Endothelial cell of umbilical vein (primary cell): ENCODE measurements around the gene BTG1. TPM values are rescaled to one million over a fixed set of nuclear protein-coding genes. Genes with fewer than 3 reads are reported as not detected.
"Not testable (repeated sequence)": the region's sequence is repeated elsewhere in the genome, so short reads cannot be mapped to it uniquely, and the experiment has no call there.

Source experiments
- BruUV-seq: library from RNA; stranded (reverse); fragments of 400-500 nt; replicated peaks from 2 replicates; lab custom pipeline; 2021; lab: Mats Ljungman, UMichigan
- CTCF ChIA-PET: fragments of 300-600, 350-600 bp; sonication (Branson Sonifier 250); formaldehyde crosslinking; loops from one replicate; lab custom pipeline; 2021; ENCODE audit warnings: antibody characterized with exemption, inconsistent platforms; lab: Charles Lee
- POLR2A ChIA-PET: fragments of 300-600, 350-600 bp; sonication (Branson Sonifier 250); formaldehyde crosslinking; loops from one replicate; lab custom pipeline; 2021; ENCODE audit warnings: antibody characterized with exemption, inconsistent platforms; lab: Charles Lee
- DNase-seq: peaks from one replicate; pipeline ENCODE4 v3.0.0-alpha.2; 2011; ENCODE audit warnings: low read depth, low spot score
- FAIRE-seq: peaks from 2 replicates; lab custom pipeline; 2011; peaks lifted over from hg19 to GRCh38; lab: Jason Lieb, UNC
- H2AFZ ChIP-seq: 2 replicates; pipeline ENCODE4 v1.6.0; 2012; ENCODE audit warnings: low read depth, low read length, control low read depth, inconsistent platforms
- H3K27ac ChIP-seq: 2 replicates; pipeline ENCODE4 v1.5.1; 2011; ENCODE audit warnings: low read depth, mild to moderate bottlenecking, control low read depth, low read length, moderate library complexity; ENCODE audit not compliant: insufficient read depth
- H3K27me3 ChIP-seq, 2 experiments: 2 replicates each; pipeline versions ENCODE4 v1.6.0 to v1.6.1; 2011; ENCODE audit warnings: low read length in 2 of 2, mixed read lengths in 1 of 2; ENCODE audit not compliant: control insufficient read depth in 2 of 2, insufficient read depth in 2 of 2
- H3K36me3 ChIP-seq, 2 experiments: 2 replicates in 1 of 2; 3 replicates in 1 of 2; pipeline ENCODE4 v1.5.1; 2011; ENCODE audit warnings: low read length in 2 of 2, mild to moderate bottlenecking in 1 of 2, moderate library complexity in 1 of 2; ENCODE audit not compliant: control insufficient read depth in 2 of 2, insufficient read depth in 2 of 2; ENCODE audit errors: extremely low read depth in 1 of 2
- H3K4me1 ChIP-seq: 3 replicates; pipeline ENCODE4 v1.5.1; 2011; ENCODE audit warnings: mild to moderate bottlenecking, low read length; ENCODE audit not compliant: control insufficient read depth, insufficient read depth; ENCODE audit errors: extremely low read depth
- H3K4me2 ChIP-seq: 2 replicates; pipeline ENCODE4 v1.6.1; 2011; ENCODE audit warnings: low read length, control low read depth, mixed read lengths; ENCODE audit not compliant: insufficient read depth
- H3K4me3 ChIP-seq, 3 experiments: fragments of 200-600 bp in 1 of 3; sonication (generic), shearing (Covaris generic) in 1 of 3; replicated peaks in 1 of 3; 2 replicates each; pipeline ENCODE4 v1.5.1; 2011 to 2016; ENCODE audit warnings: control low read depth in 3 of 3, low read length in 3 of 3, mild to moderate bottlenecking in 2 of 3, inconsistent platforms in 1 of 3, low read depth in 1 of 3, moderate library complexity in 1 of 3; ENCODE audit not compliant: insufficient read depth in 1 of 3
- H3K79me2 ChIP-seq: 2 replicates; pipeline ENCODE4 v1.6.0; 2012; ENCODE audit warnings: low read length, inconsistent platforms; ENCODE audit not compliant: control insufficient read depth, insufficient read depth
- H3K9ac ChIP-seq: replicated peaks from 2 replicates; pipeline ENCODE3; 2011; ENCODE audit warnings: low read length, control low read depth; ENCODE audit not compliant: insufficient read depth; ENCODE audit errors: extremely low read depth
- H3K9me1 ChIP-seq: replicated peaks from 3 replicates; pipeline ENCODE4 v1.6.0; 2011; ENCODE audit warnings: mild to moderate bottlenecking, low read length; ENCODE audit not compliant: control insufficient read depth, insufficient read depth; ENCODE audit errors: extremely low read depth
- H3K9me3 ChIP-seq: replicated peaks from 2 replicates; pipeline ENCODE4 v1.5.1; 2012; ENCODE audit warnings: low read length, inconsistent platforms; ENCODE audit not compliant: control insufficient read depth, insufficient read depth
- H4K20me1 ChIP-seq: replicated peaks from 2 replicates; pipeline ENCODE3; 2011; ENCODE audit warnings: mild to moderate bottlenecking, low read length; ENCODE audit not compliant: control insufficient read depth, insufficient read depth; ENCODE audit errors: extremely low read depth
- EZH2 ChIP-seq: IDR thresholded peaks from 2 replicates; pipeline ENCODE4 v1.6.1; 2012; ENCODE audit warnings: borderline replicate concordance, low read depth, mild to moderate bottlenecking, moderate library complexity, low read length, inconsistent platforms; ENCODE audit not compliant: severe bottlenecking
- FOS ChIP-seq: IDR thresholded peaks from 2 replicates; pipeline ENCODE4 v1.6.1; 2011; ENCODE audit warnings: mild to moderate bottlenecking, low read length, moderate library complexity, borderline replicate concordance; ENCODE audit not compliant: insufficient read depth
- POLR2A ChIP-seq: IDR thresholded peaks from 2 replicates; pipeline ENCODE4 v1.6.1; 2012; ENCODE audit warnings: low read depth, mild to moderate bottlenecking, control low read depth, low read length
- POLR2AphosphoS5 ChIP-seq: IDR thresholded peaks from 2 replicates; pipeline ENCODE4 v1.6.1; 2012; ENCODE audit warnings: low read depth, mild to moderate bottlenecking, control low read depth, low read length, moderate library complexity; ENCODE audit not compliant: insufficient read depth
- dilution Hi-C: fragments of 300-500 bp; cut with MboI; formaldehyde crosslinking; loops from one replicate; pipeline ENCODE4 v1.15.0; 2019; ENCODE audit warnings: low sequenced_read_pairs; ENCODE audit not compliant: extremely low pct_ligation_motif_present
- intact Hi-C: fragments of 100-400 bp; cut with micrococcal nuclease; formaldehyde crosslinking; loops from one replicate; pipeline ENCODE4 v1.10.0; 2022
- polyA plus RNA-seq, 4 experiments: library from polyadenylated mRNA; depleted of rRNA in 3 of 4; stranded (reverse) in 3 of 4; unstranded in 1 of 4; fragments of >200 nt; gene quantifications; 2 replicates each; pipeline versions ENCODE4 v1.2.1 to v1.2.3, GENCODE V29; 2011 to 2012; ENCODE audit warnings: missing spikeins in 1 of 4
- total RNA-seq: library from RNA; stranded (reverse); gene quantifications from 2 replicates; pipeline ENCODE4 v1.2.3, GENCODE V29; 2021
- TF ChIP-seq, protein P1 (sequence below), 2 donors: IDR thresholded peaks; 1 replicate in 1 of 2; 2 replicates in 1 of 2; pipeline ENCODE4 v1.5.1; 2011; ENCODE audit warnings: low read length in 2 of 2, mild to moderate bottlenecking in 2 of 2, moderate library complexity in 2 of 2, control low read depth in 1 of 2, inconsistent platforms in 1 of 2, low read depth in 1 of 2; ENCODE audit not compliant: insufficient read depth in 1 of 2; ENCODE audit errors: extremely low read depth in 1 of 2

The BTG1 gene
- total and polyA plus RNA-seq, 2 donors (not counting 3 experiments of a cell fraction or from before 2014, with no cell fraction given), result 42.8 to 104 TPM

DNA sequence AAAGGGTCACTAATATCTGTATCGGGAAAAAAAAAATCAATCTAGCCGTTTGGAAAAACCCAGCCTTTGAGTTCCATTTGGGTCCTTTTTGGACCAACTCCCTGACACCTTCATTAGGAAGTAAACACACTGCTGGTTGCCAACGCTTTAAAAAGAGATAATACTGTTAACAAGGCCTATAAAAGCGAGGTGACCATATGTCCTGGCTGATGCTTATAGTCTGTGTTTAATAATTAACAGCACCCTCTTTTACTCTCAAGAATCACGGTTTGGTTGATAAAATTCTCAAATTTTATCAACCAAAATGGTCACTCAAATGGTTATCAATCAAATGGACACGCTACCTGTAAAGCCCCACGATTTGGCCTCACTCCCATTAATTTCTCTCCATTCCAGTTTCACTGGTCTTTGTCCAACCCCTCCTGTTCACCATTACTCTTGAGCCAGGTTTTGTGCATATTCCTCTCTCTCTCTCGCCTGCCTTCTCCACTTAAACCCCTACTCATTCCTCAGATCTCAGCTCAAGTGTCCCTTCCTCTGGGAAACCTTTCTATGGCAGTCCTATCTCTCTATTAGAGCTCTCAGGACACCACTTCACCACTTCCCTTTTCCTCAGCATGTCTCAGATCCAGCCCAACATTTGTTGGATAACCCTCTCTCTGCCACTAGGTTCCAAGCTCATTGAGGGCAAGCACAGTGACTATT lies 9.5 kb downstream of the BTG1 start:
- ChIA-PET CTCF (interaction anchor here (1.1 to 2.8 kb wide), 5 partner anchors 145 to 754 kb away, joined by 3 to 28 read pairs (median 4); no protein-coding TSS in a partner anchor), POLR2A (interaction anchor here (6.0 kb wide), 1 partner anchor 9 kb away, joined by 55 read pairs; the partner anchor contains the start of gene BTG1)
- H3K9me3 ChIP-seq, result no peaks in the 10 kb centered on the region
- no TSS peak for BruUV-seq
- H2AFZ ChIP-seq, result no peak overlapping the region
- dilution Hi-C loops, result no loop called here
- no peaks in the 10 kb centered on the region for H3K27me3 ChIP-seq
- no peak overlapping the region for H3K9ac ChIP-seq
- intact Hi-C loops, result loop anchor here (2.0 kb wide), 1 partner anchor 39 kb away; no protein-coding TSS in a partner anchor
- H3K27ac ChIP-seq, result no peak overlapping the region
- no peak for DNase-seq
- peaks cover 89% of the 10 kb centered on the region for H3K79me2 ChIP-seq
- H3K4me1 ChIP-seq, result peaks cover 57% of the 10 kb centered on the region
- no peak overlapping the region for H3K4me2 ChIP-seq
- peaks cover 0 to 2% of the 10 kb centered on the region in 2 experiments for H3K36me3 ChIP-seq
- H4K20me1 ChIP-seq, result peaks cover 2% of the 10 kb centered on the region
- no peak for FAIRE-seq
- no peaks in the 10 kb centered on the region for H3K9me1 ChIP-seq
- no peak overlapping the region for H3K4me3 ChIP-seq
- no peak for TF ChIP-seq EZH2
- TF ChIP-seq, protein P1, sequence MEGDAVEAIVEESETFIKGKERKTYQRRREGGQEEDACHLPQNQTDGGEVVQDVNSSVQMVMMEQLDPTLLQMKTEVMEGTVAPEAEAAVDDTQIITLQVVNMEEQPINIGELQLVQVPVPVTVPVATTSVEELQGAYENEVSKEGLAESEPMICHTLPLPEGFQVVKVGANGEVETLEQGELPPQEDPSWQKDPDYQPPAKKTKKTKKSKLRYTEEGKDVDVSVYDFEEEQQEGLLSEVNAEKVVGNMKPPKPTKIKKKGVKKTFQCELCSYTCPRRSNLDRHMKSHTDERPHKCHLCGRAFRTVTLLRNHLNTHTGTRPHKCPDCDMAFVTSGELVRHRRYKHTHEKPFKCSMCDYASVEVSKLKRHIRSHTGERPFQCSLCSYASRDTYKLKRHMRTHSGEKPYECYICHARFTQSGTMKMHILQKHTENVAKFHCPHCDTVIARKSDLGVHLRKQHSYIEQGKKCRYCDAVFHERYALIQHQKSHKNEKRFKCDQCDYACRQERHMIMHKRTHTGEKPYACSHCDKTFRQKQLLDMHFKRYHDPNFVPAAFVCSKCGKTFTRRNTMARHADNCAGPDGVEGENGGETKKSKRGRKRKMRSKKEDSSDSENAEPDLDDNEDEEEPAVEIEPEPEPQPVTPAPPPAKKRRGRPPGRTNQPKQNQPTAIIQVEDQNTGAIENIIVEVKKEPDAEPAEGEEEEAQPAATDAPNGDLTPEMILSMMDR (IDR thresholded peaks at IDR 0.05; ENCODE audit: extremely low read depth in 1 of 2, insufficient read depth in 1 of 2, low read depth in 1 of 2, low read length in 2 of 2), result no peak
- no peak for TF ChIP-seq FOS
- no peak for TF ChIP-seq POLR2AphosphoS5
- TF ChIP-seq POLR2A, result no peak

DNA sequence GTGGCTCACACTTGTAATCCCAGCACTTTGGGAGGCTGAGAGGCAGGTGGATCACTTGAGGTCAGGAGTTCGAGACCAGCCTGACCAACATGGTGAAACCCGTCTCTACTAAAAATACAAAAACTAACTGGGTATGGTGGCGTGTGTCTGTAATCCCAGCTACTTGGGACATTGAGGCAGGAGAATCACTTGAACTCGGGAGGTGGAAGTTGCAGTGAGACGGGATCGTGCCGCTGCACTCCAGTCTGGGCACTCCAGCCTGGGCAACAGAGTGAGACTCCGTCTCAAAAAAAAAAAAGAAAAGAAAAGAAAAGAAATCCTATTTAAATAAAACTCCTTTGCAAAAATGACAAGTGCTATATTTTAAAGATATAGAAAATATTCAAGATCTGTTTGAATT lies 10.1 kb downstream of the BTG1 start:
- POLR2A ChIA-PET, result interaction anchor here (6.0 kb wide), 1 partner anchor 10 kb away, joined by 55 read pairs; the partner anchor contains the start of gene BTG1
- DNase-seq, H3K27me3 ChIP-seq, H2AFZ ChIP-seq, BruUV-seq, H3K9me3 ChIP-seq, H3K36me3 ChIP-seq, dilution Hi-C loops, H3K9ac ChIP-seq, FAIRE-seq, H3K4me3 ChIP-seq, intact Hi-C loops, H3K27ac ChIP-seq, H3K9me1 ChIP-seq, H3K4me2 ChIP-seq, H4K20me1 ChIP-seq: not testable (repeated sequence)
- H3K79me2 ChIP-seq, result peaks cover 86% of the 10 kb centered on the region
- CTCF ChIA-PET, result interaction anchor here (1.1 to 2.8 kb wide), 3 partner anchors 145 to 754 kb away, joined by 3 to 28 read pairs (median 24); no protein-coding TSS in a partner anchor
- H3K4me1 ChIP-seq, result peaks cover 51% of the 10 kb centered on the region
